ENCODE data around the gene XRCC1. TPM values are rescaled to one million over a fixed set of nuclear protein-coding genes. Genes with fewer than 3 reads are reported as not detected.
"Not testable (repeated sequence)": the region's sequence is repeated elsewhere in the genome, so short reads cannot be mapped to it uniquely, and the experiment has no call there.

XRCC1 gene
- total RNA-seq, 1 experiment from 2014 or later = 40.7 TPM

DNA sequence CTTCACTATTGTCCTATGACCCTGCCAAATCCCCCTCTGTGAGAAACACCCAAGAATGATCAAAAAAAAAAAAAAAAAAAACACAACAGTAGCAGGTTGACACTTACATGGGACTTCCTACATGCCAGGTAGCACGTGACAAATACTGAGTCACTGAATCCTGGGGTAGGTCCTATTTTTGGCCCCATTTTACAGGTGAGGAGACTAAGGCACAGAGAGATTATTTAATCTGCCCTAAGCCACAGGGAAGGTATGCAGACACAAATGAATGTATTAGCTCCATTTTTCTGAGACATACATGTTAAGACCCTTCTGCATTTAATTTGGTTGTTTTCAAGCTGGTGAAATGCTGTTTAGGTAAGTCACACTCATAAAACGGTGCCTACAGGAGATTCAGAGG lies 26.6 kb downstream of the XRCC1 start:
- ChIA-PET POLR2A (no interaction called here), CTCF (no interaction called here)
- H3K27ac Mint-ChIP-seq (ENCODE audit: unreplicated experiment) = no peak overlapping the region
- no peaks in the 10 kb centered on the region for H3K9me3 Mint-ChIP-seq (ENCODE audit: unreplicated experiment)
- Histone ChIP-seq H3K36me3 (ENCODE audit: control insufficient read depth, insufficient read depth, low read length) (peaks cover 3% of the 10 kb centered on the region), H3K4me1 (no peaks in the 10 kb centered on the region), H3K9me3 (no peaks in the 10 kb centered on the region), H3K4me3 (ENCODE audit: low read depth, low read length) (no peak overlapping the region), H3K27me3 (replicated peaks; ENCODE audit: control insufficient read depth, insufficient read depth, low read length) (no peaks in the 10 kb centered on the region)
- H3K4me1 Mint-ChIP-seq (ENCODE audit: low read depth, unreplicated experiment) = no peaks in the 10 kb centered on the region
- H3K27me3 Mint-ChIP-seq (ENCODE audit: insufficient read depth, unreplicated experiment) = no peaks in the 10 kb centered on the region
- intact Hi-C loops (cut with micrococcal nuclease; ENCODE audit: unreplicated experiment) = no loop called here
- no TSS peak for BruUV-seq (replicated peaks)
- no peak overlapping the region for H3K4me3 Mint-ChIP-seq (ENCODE audit: unreplicated experiment)
- DNase-seq = no peak
- peaks cover 31% of the 10 kb centered on the region for H3K36me3 Mint-ChIP-seq (ENCODE audit: insufficient read depth, unreplicated experiment)
- TF ChIP-seq, protein P1, sequence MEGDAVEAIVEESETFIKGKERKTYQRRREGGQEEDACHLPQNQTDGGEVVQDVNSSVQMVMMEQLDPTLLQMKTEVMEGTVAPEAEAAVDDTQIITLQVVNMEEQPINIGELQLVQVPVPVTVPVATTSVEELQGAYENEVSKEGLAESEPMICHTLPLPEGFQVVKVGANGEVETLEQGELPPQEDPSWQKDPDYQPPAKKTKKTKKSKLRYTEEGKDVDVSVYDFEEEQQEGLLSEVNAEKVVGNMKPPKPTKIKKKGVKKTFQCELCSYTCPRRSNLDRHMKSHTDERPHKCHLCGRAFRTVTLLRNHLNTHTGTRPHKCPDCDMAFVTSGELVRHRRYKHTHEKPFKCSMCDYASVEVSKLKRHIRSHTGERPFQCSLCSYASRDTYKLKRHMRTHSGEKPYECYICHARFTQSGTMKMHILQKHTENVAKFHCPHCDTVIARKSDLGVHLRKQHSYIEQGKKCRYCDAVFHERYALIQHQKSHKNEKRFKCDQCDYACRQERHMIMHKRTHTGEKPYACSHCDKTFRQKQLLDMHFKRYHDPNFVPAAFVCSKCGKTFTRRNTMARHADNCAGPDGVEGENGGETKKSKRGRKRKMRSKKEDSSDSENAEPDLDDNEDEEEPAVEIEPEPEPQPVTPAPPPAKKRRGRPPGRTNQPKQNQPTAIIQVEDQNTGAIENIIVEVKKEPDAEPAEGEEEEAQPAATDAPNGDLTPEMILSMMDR (IDR thresholded peaks at IDR 0.05; ENCODE audit: insufficient read depth in 1 of 2, low read depth in 1 of 2, low read length in 1 of 2, severe bottlenecking in 1 of 2, unreplicated experiment in 1 of 2) = no peak

DNA sequence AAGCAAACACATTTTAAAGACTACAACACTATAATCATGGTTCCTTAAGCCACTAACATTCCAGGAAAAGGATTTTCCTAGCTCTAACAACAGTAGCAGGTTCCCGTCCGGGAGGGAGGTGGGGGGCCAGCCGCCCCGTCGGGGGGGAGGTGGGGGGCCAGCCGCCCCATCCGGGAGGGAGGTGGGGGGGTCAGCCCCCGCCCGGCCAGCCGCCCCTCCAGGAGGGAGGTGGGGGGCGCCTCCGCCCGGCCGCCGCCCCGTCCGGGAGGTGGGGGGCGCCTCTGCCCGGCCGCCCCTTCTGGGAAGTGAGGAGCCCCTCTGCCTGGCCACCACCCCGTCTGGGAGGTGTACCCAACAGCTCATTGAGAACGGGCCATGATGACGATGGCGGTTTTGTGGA lies 27.4 kb downstream of the XRCC1 start:
- intact Hi-C loops (cut with micrococcal nuclease; ENCODE audit: unreplicated experiment); H3K4me3 ChIP-seq (ENCODE audit: low read depth, low read length); H3K4me3 Mint-ChIP-seq (ENCODE audit: unreplicated experiment); H3K4me1 ChIP-seq; H3K27ac Mint-ChIP-seq (ENCODE audit: unreplicated experiment); POLR2A ChIA-PET; BruUV-seq (replicated peaks); H3K9me3 Mint-ChIP-seq (ENCODE audit: unreplicated experiment); CTCF ChIA-PET; H3K27me3 ChIP-seq (replicated peaks; ENCODE audit: control insufficient read depth, insufficient read depth, low read length); DNase-seq; H3K36me3 ChIP-seq (ENCODE audit: control insufficient read depth, insufficient read depth, low read length); H3K9me3 ChIP-seq; H3K27me3 Mint-ChIP-seq (ENCODE audit: insufficient read depth, unreplicated experiment); H3K4me1 Mint-ChIP-seq (ENCODE audit: low read depth, unreplicated experiment): not testable (repeated sequence)
- peaks cover 31% of the 10 kb centered on the region for H3K36me3 Mint-ChIP-seq (ENCODE audit: insufficient read depth, unreplicated experiment)

DNA sequence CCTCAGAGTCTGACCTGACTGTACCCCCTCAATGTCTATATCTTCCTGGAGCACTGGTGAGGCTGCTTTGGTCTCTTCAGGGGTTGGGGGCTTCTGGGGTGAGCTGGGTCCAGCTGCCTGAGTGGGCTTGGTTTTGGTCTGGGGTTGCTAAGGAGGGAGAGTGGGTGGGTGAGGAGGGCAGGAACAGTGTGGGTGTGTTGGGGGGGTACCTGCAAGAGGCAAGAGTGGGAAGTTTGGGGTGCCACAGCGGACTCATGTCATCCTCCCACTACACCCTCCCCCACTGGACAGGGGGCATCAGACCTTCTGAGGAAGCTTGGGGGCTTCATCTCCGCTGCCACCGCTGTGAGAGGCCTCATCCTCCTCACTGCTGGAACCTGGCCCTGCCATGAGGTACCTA lies 28.7 kb downstream of the XRCC1 start:
- Mint-ChIP-seq H3K9me3 (ENCODE audit: unreplicated experiment) (no peaks in the 10 kb centered on the region), H3K27ac (ENCODE audit: unreplicated experiment) (no peak overlapping the region), H3K4me1 (ENCODE audit: low read depth, unreplicated experiment) (no peaks in the 10 kb centered on the region), H3K4me3 (ENCODE audit: unreplicated experiment) (no peak overlapping the region), H3K36me3 (ENCODE audit: insufficient read depth, unreplicated experiment) (peaks cover 28% of the 10 kb centered on the region), H3K27me3 (ENCODE audit: insufficient read depth, unreplicated experiment) (no peaks in the 10 kb centered on the region)
- Histone ChIP-seq H3K4me1 (no peaks in the 10 kb centered on the region), H3K36me3 (ENCODE audit: control insufficient read depth, insufficient read depth, low read length) (peaks cover 2% of the 10 kb centered on the region; the same call in 1 of the 2 replicates), H3K27me3 (replicated peaks; ENCODE audit: control insufficient read depth, insufficient read depth, low read length) (no peaks in the 10 kb centered on the region), H3K9me3 (no peaks in the 10 kb centered on the region), H3K4me3 (ENCODE audit: low read depth, low read length) (no peak overlapping the region)
- no TSS peak for BruUV-seq (replicated peaks)
- CTCF ChIA-PET = no interaction called here
- no peak for DNase-seq
- intact Hi-C loops (cut with micrococcal nuclease; ENCODE audit: unreplicated experiment) = no loop called here
- TF ChIP-seq, protein P1 (IDR thresholded peaks at IDR 0.05; ENCODE audit: insufficient read depth in 1 of 2, low read depth in 1 of 2, low read length in 1 of 2, severe bottlenecking in 1 of 2, unreplicated experiment in 1 of 2) = no peak
- POLR2A ChIA-PET = no interaction called here

DNA sequence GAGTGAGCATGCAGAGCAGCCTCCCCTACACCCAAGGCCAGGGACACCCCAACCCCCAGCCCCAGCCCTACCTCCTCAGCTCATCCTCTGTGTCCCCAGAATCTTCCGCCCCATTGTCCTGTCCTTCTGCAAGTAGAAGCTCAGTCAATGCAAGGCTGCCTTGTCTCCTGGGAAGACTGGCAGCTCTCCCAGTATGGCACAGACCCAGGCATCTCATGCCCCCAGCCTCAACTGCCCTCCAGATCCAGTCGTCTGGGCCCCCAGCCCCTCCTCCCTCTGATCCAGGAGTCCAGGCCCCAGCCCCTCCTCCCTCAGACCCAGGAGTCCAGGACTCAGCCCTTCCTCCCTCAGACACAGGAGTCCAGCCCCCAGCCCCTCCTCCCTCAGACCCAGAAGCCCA lies 29.3 kb downstream of the XRCC1 start:
- H3K9me3 ChIP-seq = no peaks in the 10 kb centered on the region
- TF ChIP-seq, protein P1 (IDR thresholded peaks at IDR 0.05; ENCODE audit: insufficient read depth in 1 of 2, low read depth in 1 of 2, low read length in 1 of 2, severe bottlenecking in 1 of 2, unreplicated experiment in 1 of 2) = no peak
- ChIA-PET CTCF (no interaction called here), POLR2A (no interaction called here)
- BruUV-seq (replicated peaks) = no TSS peak
- peaks cover 28% of the 10 kb centered on the region for H3K36me3 Mint-ChIP-seq (ENCODE audit: insufficient read depth, unreplicated experiment)
- H3K4me1 ChIP-seq = no peaks in the 10 kb centered on the region
- no peak for DNase-seq
- no peaks in the 10 kb centered on the region for H3K27me3 Mint-ChIP-seq (ENCODE audit: insufficient read depth, unreplicated experiment)
- H3K36me3 ChIP-seq (ENCODE audit: control insufficient read depth, insufficient read depth, low read length) = peaks cover 2% of the 10 kb centered on the region; the same call in 1 of the 2 replicates
- H3K4me1 Mint-ChIP-seq (ENCODE audit: low read depth, unreplicated experiment) = no peaks in the 10 kb centered on the region
- no peaks in the 10 kb centered on the region for H3K27me3 ChIP-seq (replicated peaks; ENCODE audit: control insufficient read depth, insufficient read depth, low read length)
- intact Hi-C loops (cut with micrococcal nuclease; ENCODE audit: unreplicated experiment) = no loop called here
- no peak overlapping the region for H3K27ac Mint-ChIP-seq (ENCODE audit: unreplicated experiment)
- no peak overlapping the region for H3K4me3 ChIP-seq (ENCODE audit: low read depth, low read length)
- H3K4me3 Mint-ChIP-seq (ENCODE audit: unreplicated experiment) = no peak overlapping the region
- H3K9me3 Mint-ChIP-seq (ENCODE audit: unreplicated experiment) = no peaks in the 10 kb centered on the region
